ENCODE measurements around the gene CTXND2.
"Not testable (repeated sequence)": the region's sequence is repeated elsewhere in the genome, so short reads cannot be mapped to it uniquely, and the experiment has no call there.

CTXND2 gene

GRCh38 chr1:150887018-150887417, at the start of gene CTXND2:
TSS of gene CTXND2 (plus strand) at chr1:150887136. CDS start at chr1:150912315, 25,179 bp downstream.
- peak; percentile 25 for DNase-seq (ENCODE audit: low spot score)

- not testable (repeated sequence) for DNase-seq (ENCODE audit: low spot score)
Measured at GRCh38 chr1:150840850-150841249, 46.1 kb upstream of the CTXND2 start.

GRCh38 chr1:150841626-150842025, 45.3 kb upstream of the CTXND2 start:
- no peak for DNase-seq (ENCODE audit: low spot score)

GRCh38 chr1:150842343-150842742, 44.6 kb upstream of the CTXND2 start:
- no peak for DNase-seq (ENCODE audit: low spot score)

- DNase-seq (ENCODE audit: low spot score), result no peak
Measured at GRCh38 chr1:150842964-150843363, 44.0 kb upstream of the CTXND2 start.

- no peak for DNase-seq (ENCODE audit: low spot score)
Measured at GRCh38 chr1:150843474-150843873, 43.5 kb upstream of the CTXND2 start.

- DNase-seq (ENCODE audit: low spot score), result no peak
Measured at GRCh38 chr1:150846473-150847146, 40.3 kb upstream of the CTXND2 start.

- not testable (repeated sequence) for DNase-seq (ENCODE audit: low spot score)
Measured at GRCh38 chr1:150850801-150851362, 36.1 kb upstream of the CTXND2 start.

GRCh38 chr1:150852734-150853133, 34.2 kb upstream of the CTXND2 start:
- not testable (repeated sequence) for DNase-seq (ENCODE audit: low spot score)

GRCh38 chr1:150863724-150864123, 23.2 kb upstream of the CTXND2 start:
- DNase-seq (ENCODE audit: low spot score), result no peak

GRCh38 chr1:150864200-150864599, 22.7 kb upstream of the CTXND2 start:
- not testable (repeated sequence) for DNase-seq (ENCODE audit: low spot score)

GRCh38 chr1:150869683-150870082, 17.3 kb upstream of the CTXND2 start:
- no peak for DNase-seq (ENCODE audit: low spot score)

GRCh38 chr1:150872572-150872971, 14.4 kb upstream of the CTXND2 start:
- DNase-seq (ENCODE audit: low spot score), result no peak

GRCh38 chr1:150873521-150873920, 13.4 kb upstream of the CTXND2 start:
- no peak for DNase-seq (ENCODE audit: low spot score)

- DNase-seq (ENCODE audit: low spot score), result no peak
Measured at GRCh38 chr1:150874455-150875196, 12.3 kb upstream of the CTXND2 start.

- DNase-seq (ENCODE audit: low spot score), result no peak
Measured at GRCh38 chr1:150875197-150876118, 11.5 kb upstream of the CTXND2 start.

GRCh38 chr1:150876119-150876454, 10.8 kb upstream of the CTXND2 start:
- peak; percentile 77 for DNase-seq (ENCODE audit: low spot score)

- not testable (repeated sequence) for DNase-seq (ENCODE audit: low spot score)
Measured at GRCh38 chr1:150878931-150879330, 8.0 kb upstream of the CTXND2 start.

- no peak for DNase-seq (ENCODE audit: low spot score)
Measured at GRCh38 chr1:150881331-150882070, 5.4 kb upstream of the CTXND2 start.

GRCh38 chr1:150883121-150883520, 3.8 kb upstream of the CTXND2 start:
- DNase-seq (ENCODE audit: low spot score), result not testable (repeated sequence)

GRCh38 chr1:150888727-150889126, 1.8 kb downstream of the CTXND2 start:
- no peak for DNase-seq (ENCODE audit: low spot score)

Data from SW480 (cell line).